HEK293 (cell line): ENCODE measurements around the gene GUK1.

Experiments
- ZNF138 ChIP-seq: fragments of 450-650 bp; formaldehyde crosslinking; IDR thresholded peaks from 2 replicates; pipeline ENCODE4 v1.5.1; 2016; ENCODE audit warnings: missing biosample characterization, missing genetic modification characterization, borderline replicate concordance
- ZNF24 ChIP-seq: fragments of 450-650 bp; formaldehyde crosslinking; IDR thresholded peaks from 2 replicates; pipeline ENCODE4 v1.5.1; 2016; ENCODE audit warnings: missing biosample characterization, missing genetic modification characterization
- ZNF530 ChIP-seq: fragments of 450-650 bp; formaldehyde crosslinking; IDR thresholded peaks from 2 replicates; pipeline ENCODE4 v1.5.1; 2016; ENCODE audit warnings: low read depth, missing biosample characterization, missing genetic modification characterization
- ZNF558 ChIP-seq: fragments of 450-650 bp; formaldehyde crosslinking; IDR thresholded peaks from 2 replicates; pipeline ENCODE4 v1.5.1; 2016; ENCODE audit warnings: missing biosample characterization, missing genetic modification characterization
- ZNF629 ChIP-seq: fragments of 450-650 bp; formaldehyde crosslinking; IDR thresholded peaks from 2 replicates; pipeline ENCODE4 v1.5.1; 2017; ENCODE audit warnings: missing biosample characterization, missing genetic modification characterization
- TF ChIP-seq, protein P1 (sequence below): fragments of 450-650 bp; formaldehyde crosslinking; IDR thresholded peaks from 2 replicates; pipeline ENCODE4 v1.5.1; 2016; ENCODE audit warnings: missing biosample characterization, missing genetic modification characterization

DNA sequence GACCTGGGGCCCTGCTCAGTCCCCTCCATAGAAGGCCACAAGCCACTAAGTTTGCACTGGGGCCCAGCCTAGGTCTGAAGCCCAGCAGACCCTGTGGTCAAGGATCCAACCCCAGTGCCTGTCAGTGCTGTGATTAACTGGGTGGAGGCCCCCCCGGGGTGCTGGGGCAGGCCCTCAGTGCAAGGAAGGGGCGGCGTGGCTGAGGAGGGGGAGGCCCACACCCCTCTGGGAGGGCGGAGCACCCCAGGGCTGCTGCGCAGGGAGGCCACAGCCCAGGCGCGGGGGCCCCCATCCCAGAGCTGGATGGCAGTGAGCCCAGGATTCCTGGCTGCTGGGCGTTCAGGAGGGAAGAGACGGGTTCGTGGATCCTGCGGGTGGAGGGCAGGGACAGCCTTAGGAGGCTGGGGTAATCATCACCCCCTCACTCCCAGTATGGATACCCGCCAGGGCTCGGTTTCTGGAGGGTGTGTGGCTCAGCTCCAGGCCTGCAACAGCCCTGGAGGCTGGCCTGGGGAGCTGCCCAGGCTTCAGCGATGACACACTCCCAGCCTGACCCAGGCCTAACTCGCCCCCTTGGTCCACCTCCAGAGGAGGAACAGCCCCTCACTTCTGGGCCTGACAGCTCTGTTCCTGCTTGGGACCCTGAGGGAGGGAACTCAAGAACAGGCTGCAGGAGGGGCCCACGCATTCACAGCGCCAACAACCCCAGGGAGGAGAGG lies 10.5 kb downstream of the GUK1 start:
- TF ChIP-seq, protein P1, sequence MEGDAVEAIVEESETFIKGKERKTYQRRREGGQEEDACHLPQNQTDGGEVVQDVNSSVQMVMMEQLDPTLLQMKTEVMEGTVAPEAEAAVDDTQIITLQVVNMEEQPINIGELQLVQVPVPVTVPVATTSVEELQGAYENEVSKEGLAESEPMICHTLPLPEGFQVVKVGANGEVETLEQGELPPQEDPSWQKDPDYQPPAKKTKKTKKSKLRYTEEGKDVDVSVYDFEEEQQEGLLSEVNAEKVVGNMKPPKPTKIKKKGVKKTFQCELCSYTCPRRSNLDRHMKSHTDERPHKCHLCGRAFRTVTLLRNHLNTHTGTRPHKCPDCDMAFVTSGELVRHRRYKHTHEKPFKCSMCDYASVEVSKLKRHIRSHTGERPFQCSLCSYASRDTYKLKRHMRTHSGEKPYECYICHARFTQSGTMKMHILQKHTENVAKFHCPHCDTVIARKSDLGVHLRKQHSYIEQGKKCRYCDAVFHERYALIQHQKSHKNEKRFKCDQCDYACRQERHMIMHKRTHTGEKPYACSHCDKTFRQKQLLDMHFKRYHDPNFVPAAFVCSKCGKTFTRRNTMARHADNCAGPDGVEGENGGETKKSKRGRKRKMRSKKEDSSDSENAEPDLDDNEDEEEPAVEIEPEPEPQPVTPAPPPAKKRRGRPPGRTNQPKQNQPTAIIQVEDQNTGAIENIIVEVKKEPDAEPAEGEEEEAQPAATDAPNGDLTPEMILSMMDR (tag by site-specific recombination): no peak
- TF ChIP-seq ZNF24 (tag by site-specific recombination) (no peak), ZNF138 (tag by site-specific recombination) (no peak), ZNF629 (tag by site-specific recombination) (no peak), ZNF530 (tag by site-specific recombination) (no peak), ZNF558 (tag by site-specific recombination) (no peak)
